GM19395 (cell line): ENCODE measurements around the gene SEMA6B.

Experiments
- ATAC-seq: cut with Tn5 transposase; IDR thresholded peaks from one replicate; pipeline ENCODE4 v1.9.1; 2021; ENCODE audit warnings: mild to moderate bottlenecking, moderate library complexity; ENCODE audit not compliant: unreplicated experiment

Gene SEMA6B

DNA sequence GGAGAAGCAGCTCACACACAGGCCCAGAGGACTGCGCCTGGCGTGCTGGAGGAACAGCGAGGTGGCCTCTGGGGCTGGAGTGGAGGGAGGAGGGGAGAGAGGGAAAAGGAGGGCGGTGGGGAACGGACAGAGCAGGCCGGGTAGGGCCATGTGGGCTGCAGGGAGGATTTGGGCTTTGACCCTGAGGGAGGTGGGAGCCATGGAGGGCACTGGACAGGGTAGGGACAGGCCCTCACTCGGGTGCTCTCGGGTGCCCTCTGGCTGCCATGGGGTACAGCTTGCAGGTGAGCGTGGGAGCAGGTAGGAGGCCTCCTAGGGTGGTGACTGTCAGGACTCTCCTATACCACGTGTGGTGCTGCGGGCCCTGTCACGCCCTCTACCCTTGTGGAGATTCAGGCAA is 64.0 kb downstream of the SEMA6B start:
- no peak for ATAC-seq

DNA sequence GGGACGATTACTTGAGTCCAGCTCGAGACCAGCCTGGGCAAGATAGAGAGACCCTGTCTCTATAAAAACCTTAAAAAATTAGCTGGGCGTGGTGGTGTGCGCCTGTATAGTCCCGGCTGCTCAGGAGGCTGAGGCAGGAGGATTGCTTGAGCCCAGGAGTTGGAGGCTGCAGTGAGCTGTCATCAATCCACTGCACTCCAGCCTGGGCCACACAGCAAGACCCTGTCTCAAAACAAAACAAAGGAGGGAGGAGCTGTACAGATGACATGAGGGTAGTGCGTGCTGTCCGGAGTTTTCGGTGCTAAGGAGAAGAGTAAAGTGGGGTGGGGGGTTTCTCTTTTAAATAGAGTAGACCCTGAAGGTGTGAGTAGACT is 64.8 kb downstream of the SEMA6B start:
- ATAC-seq: no peak

DNA sequence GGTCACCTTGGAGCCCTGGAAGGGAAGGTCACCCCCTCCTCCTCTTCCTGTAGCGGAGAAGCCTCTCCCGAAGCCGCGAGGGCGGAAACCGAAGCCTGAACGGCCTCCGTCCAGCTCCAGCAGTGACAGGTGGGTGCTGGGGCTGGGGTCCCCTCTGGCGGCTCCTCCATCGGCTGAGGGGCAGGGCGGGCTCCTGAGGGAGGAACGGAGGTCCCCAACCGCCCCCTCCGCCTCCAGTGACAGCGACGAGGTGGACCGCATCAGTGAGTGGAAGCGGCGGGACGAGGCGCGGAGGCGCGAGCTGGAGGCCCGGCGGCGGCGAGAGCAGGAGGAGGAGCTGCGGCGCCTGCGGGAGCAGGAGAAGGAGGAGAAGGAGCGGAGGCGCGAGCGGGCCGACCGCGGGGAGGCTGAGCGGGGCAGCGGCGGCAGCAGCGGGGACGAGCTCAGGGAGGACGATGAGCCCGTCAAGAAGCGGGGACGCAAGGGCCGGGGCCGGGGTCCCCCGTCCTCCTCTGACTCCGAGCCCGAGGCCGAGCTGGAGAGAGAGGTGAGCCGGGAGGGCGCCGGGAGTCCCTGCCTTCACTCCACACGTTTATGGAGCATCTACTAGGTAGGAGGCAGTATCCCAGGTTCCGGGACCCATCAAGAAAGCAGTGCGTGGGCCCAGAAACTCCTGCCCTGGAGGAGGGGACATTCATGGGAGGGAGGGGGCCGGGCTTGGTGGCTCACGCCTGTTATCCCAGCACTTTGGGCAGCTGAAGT is 65.4 kb downstream of the SEMA6B start:
- ATAC-seq: no peak

DNA sequence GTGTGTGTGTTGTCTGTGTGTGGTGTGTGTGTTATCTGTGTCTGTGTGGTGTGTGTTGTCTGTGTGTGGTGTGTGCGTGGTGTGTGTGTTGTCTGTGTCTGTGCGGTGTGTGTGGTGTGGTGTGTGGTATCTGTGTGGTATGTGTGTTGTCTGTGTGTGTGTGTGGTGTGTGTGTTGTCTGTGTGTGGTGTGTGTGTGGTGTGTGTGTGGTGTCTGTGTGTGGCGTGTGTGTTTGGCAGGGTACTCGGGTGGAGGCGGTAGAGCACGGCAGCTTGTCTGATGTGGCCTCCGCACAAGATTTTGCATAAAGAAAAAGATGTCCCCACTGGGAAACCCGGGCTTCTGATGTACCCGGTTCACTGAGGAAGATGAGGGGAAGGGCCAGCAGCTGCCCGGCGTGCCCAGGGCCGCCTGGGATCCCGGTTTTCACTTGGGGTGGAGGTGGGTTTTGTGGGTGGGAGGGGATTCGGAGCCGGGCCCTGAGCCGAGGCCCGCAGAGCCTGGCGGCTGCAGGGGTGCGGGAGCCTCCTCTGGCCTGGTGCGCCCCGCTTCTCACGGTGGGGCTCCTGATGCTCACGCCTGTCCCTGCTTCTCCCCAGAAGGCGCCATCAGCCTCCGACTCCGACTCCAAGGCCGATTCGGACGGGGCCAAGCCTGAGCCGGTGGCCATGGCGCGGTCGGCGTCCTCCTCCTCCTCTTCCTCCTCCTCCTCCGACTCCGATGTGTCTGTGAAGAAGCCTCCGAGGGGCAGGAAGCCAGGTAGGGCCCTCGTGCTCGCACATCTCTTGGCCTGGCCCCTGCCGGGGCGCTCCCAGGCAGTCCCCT is 66.2 kb downstream of the SEMA6B start:
- no peak for ATAC-seq
